HG03159 (cell line): ENCODE results near the gene ARHGDIB.

Experiments
- ATAC-seq: cut with Tn5 transposase; IDR thresholded peaks from one replicate; pipeline ENCODE4 v1.9.1; 2021; ENCODE audit warnings: mild to moderate bottlenecking, moderate library complexity; ENCODE audit not compliant: unreplicated experiment

The ARHGDIB gene

GRCh38 chr12:14984036-14984435 lies 22.6 kb upstream of the ARHGDIB start:
- no peak for ATAC-seq

- ATAC-seq: no peak
Observed at GRCh38 chr12:14982991-14983390, 21.6 kb upstream of the ARHGDIB start.

- no peak for ATAC-seq
Observed at GRCh38 chr12:14982562-14982961, 21.2 kb upstream of the ARHGDIB start.

- no peak for ATAC-seq
Observed at GRCh38 chr12:14981049-14981448, 19.6 kb upstream of the ARHGDIB start.

GRCh38 chr12:14979468-14979867 lies 18.1 kb upstream of the ARHGDIB start:
- no peak for ATAC-seq

GRCh38 chr12:14976658-14977057 lies 15.3 kb upstream of the ARHGDIB start:
- ATAC-seq: no peak

GRCh38 chr12:14975457-14975856 lies 14.1 kb upstream of the ARHGDIB start:
- ATAC-seq: no peak

GRCh38 chr12:14974633-14975032 lies 13.2 kb upstream of the ARHGDIB start:
- ATAC-seq: no peak

- ATAC-seq: no peak
Observed at GRCh38 chr12:14972816-14973215, 11.4 kb upstream of the ARHGDIB start, which contains the start of gene PDE6H. TSS of gene PDE6H (plus strand) at chr12:14973042. CDS start at chr12:14978013, 4,971 bp downstream.

- no peak for ATAC-seq
Observed at GRCh38 chr12:14970473-14970872, 9.1 kb upstream of the ARHGDIB start.

GRCh38 chr12:14968478-14968877 lies 7.1 kb upstream of the ARHGDIB start:
- no peak for ATAC-seq

- no peak for ATAC-seq
Observed at GRCh38 chr12:14965221-14965620, 3.8 kb upstream of the ARHGDIB start.

- ATAC-seq: no peak
Observed at GRCh38 chr12:14964406-14964805, 3.0 kb upstream of the ARHGDIB start.

- no peak for ATAC-seq
Observed at GRCh38 chr12:14963520-14963919, 2.1 kb upstream of the ARHGDIB start.

GRCh38 chr12:14962797-14963196 lies 1.4 kb upstream of the ARHGDIB start:
- ATAC-seq: no peak

- ATAC-seq: no peak
Observed at GRCh38 chr12:14962153-14962539, 745 bp upstream of the ARHGDIB start.

GRCh38 chr12:14960548-14961465 lies 594 bp downstream of the ARHGDIB start:
- ATAC-seq: peak; percentile 37

GRCh38 chr12:14959916-14960496 lies 1.4 kb downstream of the ARHGDIB start:
- ATAC-seq: no peak

GRCh38 chr12:14959463-14959862 lies 1.9 kb downstream of the ARHGDIB start:
- no peak for ATAC-seq

- ATAC-seq: no peak
Observed at GRCh38 chr12:14959126-14959440, 2.3 kb downstream of the ARHGDIB start.

- no peak for ATAC-seq
Observed at GRCh38 chr12:14958361-14959125, 2.9 kb downstream of the ARHGDIB start.
